GM19328 (cell line): ENCODE measurements around the gene TAPT1.

Experiments
- ATAC-seq: cut with Tn5 transposase; IDR thresholded peaks from one replicate; pipeline ENCODE4 v1.9.1; 2021; ENCODE audit warnings: mild to moderate bottlenecking, moderate library complexity; ENCODE audit not compliant: unreplicated experiment

TAPT1 gene

DNA sequence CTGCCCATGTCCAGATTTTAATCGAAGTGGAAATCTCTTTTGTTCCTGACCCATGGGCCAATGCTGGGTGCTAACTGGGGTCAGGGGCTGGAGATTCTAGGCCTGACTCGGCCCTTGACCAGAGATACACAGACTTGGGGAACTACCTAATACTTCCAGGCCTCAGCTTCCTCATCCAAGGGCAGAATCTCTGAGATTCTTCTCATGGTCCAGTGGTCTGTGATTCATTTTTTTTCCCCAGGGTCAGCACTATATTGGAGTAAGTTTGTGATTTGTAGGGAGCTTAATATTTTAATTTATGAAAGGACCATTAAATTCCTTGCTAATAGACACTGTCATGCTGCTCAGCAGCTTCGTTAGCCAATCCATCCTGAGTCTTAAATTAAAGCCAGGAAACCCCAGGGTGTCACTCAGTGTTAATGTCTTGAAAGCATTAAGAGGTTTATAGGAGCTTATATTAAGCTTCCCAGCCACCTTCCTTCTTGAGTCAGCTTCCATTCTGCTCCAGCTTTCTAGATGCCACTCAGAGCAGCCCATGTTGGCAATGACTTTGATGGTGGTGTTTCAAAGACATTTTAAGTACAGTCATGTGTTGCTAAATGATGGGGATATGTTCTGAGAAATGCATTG lies 115.5 kb downstream of the TAPT1 start:
- ATAC-seq = no peak
